ENCODE data around the gene TLCD2.
"Not testable (repeated sequence)": the region's sequence is repeated elsewhere in the genome, so short reads cannot be mapped to it uniquely, and the experiment has no call there.

Gene TLCD2

DNA sequence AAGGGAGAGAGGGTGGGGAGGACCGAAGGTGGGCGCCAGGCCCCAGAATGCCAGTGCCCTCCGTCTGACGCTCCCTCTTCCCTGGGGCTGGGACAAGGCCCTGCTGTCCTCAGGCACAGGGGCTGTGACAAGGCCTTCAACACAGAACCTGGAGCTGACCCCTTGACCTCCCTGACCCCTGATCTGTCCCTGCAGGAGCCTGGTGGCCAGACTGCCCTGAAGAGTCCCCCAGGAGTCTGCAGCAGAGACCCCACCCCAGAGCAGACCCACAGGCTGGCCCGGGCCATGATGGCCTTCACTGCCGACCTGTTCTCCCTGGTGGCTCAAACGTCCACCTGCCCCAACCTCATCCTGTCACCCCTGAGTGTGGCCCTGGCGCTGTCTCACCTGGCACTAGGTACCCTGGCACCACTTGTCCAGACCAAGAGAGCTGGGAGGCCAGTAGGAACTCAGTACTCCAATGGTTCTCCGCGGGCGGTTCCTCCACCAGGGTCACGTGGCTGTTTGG is 35.4 kb upstream of the TLCD2 start:
- Histone ChIP-seq H3K9me3 (ENCODE audit: control insufficient read depth, insufficient read depth, low read depth, low read length) (peaks cover 7% of the 10 kb centered on the region; the same call in 1 of the 2 replicates), H3K9ac (ENCODE audit: low read length) (no peak overlapping the region)

DNA sequence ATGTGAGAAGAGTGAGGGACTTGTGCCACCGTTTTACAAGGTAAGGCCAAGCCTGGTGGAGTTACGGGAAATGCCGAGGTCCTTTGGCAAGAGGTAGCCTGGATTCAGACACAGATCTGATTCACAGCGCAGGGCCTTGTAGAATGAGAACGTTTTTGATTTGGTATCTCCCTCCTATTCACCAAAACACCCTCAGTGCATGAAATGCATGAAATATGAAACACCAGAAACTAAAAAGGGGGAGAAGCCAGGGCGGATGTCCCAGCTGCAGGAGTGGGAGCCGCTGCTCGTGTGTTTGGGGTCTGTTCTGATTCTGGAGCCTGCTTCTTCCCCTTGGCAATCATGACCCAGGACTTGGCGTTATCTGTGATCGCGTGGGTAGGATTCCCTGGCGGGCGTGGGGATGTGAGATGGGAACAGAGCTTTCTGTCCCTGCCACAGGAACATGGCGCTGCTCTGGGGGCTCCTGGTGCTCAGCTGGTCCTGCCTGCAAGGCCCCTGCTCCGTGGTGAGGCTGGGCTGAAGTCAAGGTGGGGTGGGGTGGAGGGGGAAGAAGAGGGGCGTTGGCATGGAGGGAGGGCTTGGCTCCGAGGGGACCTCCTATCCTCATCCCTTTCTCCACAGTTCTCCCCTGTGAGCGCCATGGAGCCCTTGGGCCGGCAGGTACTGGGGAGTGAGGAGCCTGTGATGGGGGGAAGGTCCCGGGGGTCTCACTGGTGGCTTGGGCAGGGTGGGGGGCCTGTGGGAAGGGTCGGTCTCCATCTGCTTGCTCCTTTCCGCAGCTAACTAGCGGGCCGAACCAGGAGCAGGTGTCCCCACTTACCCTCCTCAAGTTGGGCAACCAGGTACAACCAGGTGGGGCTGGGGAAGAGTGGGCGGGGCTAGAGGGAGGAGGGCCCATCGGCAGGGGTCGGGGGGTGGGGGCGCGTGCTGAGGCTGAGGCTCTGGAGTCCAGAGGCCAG is 34.7 kb upstream of the TLCD2 start:
- Histone ChIP-seq H3K27me3 (ENCODE audit: control insufficient read depth, insufficient read depth, low read length) (no peaks in the 10 kb centered on the region; the same call in 1 of the 2 replicates), H3K9me3 (ENCODE audit: control insufficient read depth, insufficient read depth, low read depth, low read length) (peaks cover 7% of the 10 kb centered on the region; the same call in 1 of the 2 replicates), H3K4me3 (ENCODE audit: low read depth, low read length) (no peak overlapping the region), H3K27ac (ENCODE audit: low read depth, low read length) (no peak overlapping the region), H3K9ac (ENCODE audit: low read length) (no peak overlapping the region), H3K4me1 (ENCODE audit: control insufficient read depth, insufficient read depth, low read length) (peaks cover 8% of the 10 kb centered on the region; the same call in 1 of the 2 replicates), H3K36me3 (ENCODE audit: control insufficient read depth, insufficient read depth, low read length) (no peaks in the 10 kb centered on the region)

More for the DNA sequence above, 35.4 kb upstream of the TLCD2 start:
- Histone ChIP-seq H3K4me1 (ENCODE audit: control insufficient read depth, insufficient read depth, low read length) (peaks cover 8% of the 10 kb centered on the region; the same call in 1 of the 2 replicates), H3K36me3 (ENCODE audit: control insufficient read depth, insufficient read depth, low read length) (no peaks in the 10 kb centered on the region), H3K27ac (ENCODE audit: low read depth, low read length) (no peak overlapping the region), H3K4me3 (ENCODE audit: low read depth, low read length) (no peak overlapping the region), H3K27me3 (ENCODE audit: control insufficient read depth, insufficient read depth, low read length) (no peaks in the 10 kb centered on the region; the same call in 1 of the 2 replicates)

DNA sequence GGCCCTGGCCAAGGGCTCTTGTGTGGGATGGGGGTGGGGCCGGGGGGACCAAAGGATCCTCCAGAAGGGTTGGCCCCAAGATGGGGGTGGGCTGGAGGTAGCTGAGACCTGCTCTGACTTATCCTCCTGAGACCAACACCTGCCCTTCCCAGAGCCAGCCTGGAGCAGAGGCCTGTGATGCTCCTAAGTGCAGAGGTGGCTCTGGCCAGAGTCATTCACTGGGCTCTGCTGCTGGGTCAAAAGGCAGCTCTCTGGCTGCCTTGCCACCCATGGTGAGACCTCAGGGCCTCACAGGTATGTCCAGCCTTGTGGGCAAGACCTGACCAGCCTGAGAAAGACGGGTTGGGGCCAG is 32.9 kb upstream of the TLCD2 start:
- no peak overlapping the region for H3K27ac ChIP-seq (ENCODE audit: low read depth, low read length)

DNA sequence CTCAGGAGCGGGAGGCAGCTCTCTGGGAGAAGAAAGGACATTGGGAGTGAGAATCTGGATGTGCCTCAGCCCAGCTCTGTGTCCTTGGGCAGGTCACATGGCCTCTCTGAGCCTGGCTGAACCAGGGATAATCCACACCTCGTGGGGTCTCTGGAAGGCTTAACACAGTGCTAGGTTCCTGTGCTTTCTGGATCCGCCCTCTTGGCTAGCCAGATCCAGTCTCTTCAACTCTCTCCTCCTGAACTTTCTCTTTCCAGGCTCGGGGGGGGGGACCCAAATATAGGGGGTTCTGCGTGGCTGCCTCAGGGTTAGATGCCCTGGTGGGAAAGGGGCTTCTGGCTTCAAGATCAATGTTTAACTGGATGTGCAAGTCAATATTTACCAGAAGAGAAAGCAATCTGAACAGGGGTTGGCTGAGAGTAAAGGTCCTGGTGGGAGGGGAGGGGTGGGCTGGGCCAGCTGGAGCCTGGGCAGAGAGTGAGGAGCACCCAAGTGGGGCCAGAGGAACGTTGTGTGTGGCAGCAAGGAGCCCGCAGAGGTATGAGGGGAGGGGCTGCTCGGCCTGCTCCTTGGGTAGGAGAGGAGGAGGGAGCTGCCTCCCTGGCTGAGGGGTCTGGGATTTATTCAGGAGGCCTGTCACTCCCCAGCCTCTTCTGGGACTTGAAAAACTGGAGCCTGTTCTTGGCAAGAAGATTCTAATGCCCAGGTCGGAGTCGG is 32.4 kb upstream of the TLCD2 start, which contains the start of gene SERPINF2:
Gene SERPINF2, plus strand, starts transcription at position 501 of the 717 bp plus-strand sequence. CDS start 2,125 bp downstream, outside the sequence.
- Histone ChIP-seq H3K9me3 (ENCODE audit: control insufficient read depth, insufficient read depth, low read depth, low read length) (peaks cover 9% of the 10 kb centered on the region; the same call in 1 of the 2 replicates), H3K27ac (ENCODE audit: low read depth, low read length) (no peak within 1 kb of the TSS), H3K36me3 (ENCODE audit: control insufficient read depth, insufficient read depth, low read length) (peaks cover under 1% of the 10 kb centered on the region; the same call in 1 of the 2 replicates), H3K4me3 (ENCODE audit: low read depth, low read length) (no peak within 1 kb of the TSS), H3K4me1 (ENCODE audit: control insufficient read depth, insufficient read depth, low read length) (peaks cover 8% of the 10 kb centered on the region; the same call in 1 of the 2 replicates), H3K27me3 (ENCODE audit: control insufficient read depth, insufficient read depth, low read length) (no peaks in the 10 kb centered on the region; the same call in 1 of the 2 replicates), H3K9ac (ENCODE audit: low read length) (no peak within 1 kb of the TSS)

More for the DNA sequence above, 32.9 kb upstream of the TLCD2 start:
- no peak overlapping the region for H3K9ac ChIP-seq (ENCODE audit: low read length)
- peaks cover 9% of the 10 kb centered on the region; the same call in 1 of the 2 replicates for H3K9me3 ChIP-seq (ENCODE audit: control insufficient read depth, insufficient read depth, low read depth, low read length)
- H3K4me1 ChIP-seq (ENCODE audit: control insufficient read depth, insufficient read depth, low read length): peaks cover 8% of the 10 kb centered on the region; the same call in 1 of the 2 replicates
- H3K36me3 ChIP-seq (ENCODE audit: control insufficient read depth, insufficient read depth, low read length): no peaks in the 10 kb centered on the region
- H3K27me3 ChIP-seq (ENCODE audit: control insufficient read depth, insufficient read depth, low read length): no peaks in the 10 kb centered on the region; the same call in 1 of the 2 replicates
- H3K4me3 ChIP-seq (ENCODE audit: low read depth, low read length): no peak overlapping the region

DNA sequence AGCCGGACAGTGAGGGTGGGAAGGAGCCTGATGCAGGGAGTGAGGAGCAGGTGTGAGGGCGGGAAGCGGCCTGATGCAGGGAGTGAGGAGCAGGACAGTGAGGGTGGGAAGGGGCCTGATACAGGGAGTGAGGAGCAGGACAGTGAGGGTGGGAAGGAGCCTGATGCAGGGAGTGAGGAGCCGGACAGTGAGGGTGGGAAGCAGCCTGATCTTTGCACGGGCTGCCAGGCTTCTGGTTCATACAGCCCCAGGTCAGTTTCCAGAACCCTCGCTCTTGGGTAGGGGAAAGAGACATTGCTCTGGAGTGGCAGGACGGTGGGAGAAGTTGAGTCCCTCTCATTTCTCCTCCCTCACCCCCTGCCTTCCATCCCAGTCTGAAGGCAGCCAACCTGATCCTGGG is 31.7 kb upstream of the TLCD2 start:
- not testable (repeated sequence) for H3K4me1 ChIP-seq (ENCODE audit: control insufficient read depth, insufficient read depth, low read length); H3K36me3 ChIP-seq (ENCODE audit: control insufficient read depth, insufficient read depth, low read length); H3K27me3 ChIP-seq (ENCODE audit: control insufficient read depth, insufficient read depth, low read length); H3K9ac ChIP-seq (ENCODE audit: low read length); H3K27ac ChIP-seq (ENCODE audit: low read depth, low read length); H3K9me3 ChIP-seq (ENCODE audit: control insufficient read depth, insufficient read depth, low read depth, low read length); H3K4me3 ChIP-seq (ENCODE audit: low read depth, low read length)

DNA sequence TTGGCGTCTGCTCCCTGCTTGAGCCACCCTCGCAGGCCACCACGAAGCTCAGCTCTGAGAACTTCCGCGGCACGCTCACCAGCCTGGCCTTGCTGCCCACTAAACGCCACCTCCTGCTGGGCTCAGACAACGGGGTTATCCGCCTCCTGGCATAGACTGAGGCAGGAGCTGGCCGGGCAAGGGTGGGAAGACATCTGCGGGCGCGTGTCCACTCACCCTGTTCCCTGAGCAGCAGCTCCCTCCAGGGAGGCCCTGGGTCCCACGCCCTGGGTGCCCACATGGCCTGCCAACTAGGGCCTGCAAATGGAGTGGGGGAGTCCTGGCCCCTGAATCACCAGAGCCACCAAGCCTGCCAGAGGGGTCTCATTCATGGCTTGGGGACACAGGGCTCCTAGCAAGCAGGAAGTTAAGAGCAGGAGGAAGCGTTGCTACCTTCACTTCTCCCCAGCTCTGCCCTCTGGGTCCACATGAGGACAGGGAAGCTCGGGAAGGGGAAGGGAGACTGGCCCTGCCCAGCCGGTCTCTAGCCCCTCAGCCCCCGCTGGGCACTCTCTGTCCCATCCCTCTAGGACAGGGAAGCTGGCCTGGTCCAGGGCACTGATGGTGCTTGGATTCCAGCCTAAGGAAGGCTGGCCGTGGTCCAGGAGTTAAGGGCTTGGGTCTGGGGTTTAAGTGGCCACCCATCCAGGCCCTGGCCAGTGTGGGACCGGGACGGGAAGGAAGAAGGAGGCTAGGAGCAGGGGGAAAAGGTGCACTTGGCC is 27.5 kb upstream of the TLCD2 start:
- Histone ChIP-seq H3K9ac (ENCODE audit: low read length) (no peak overlapping the region), H3K27me3 (ENCODE audit: control insufficient read depth, insufficient read depth, low read length) (no peaks in the 10 kb centered on the region; the same call in 1 of the 2 replicates), H3K36me3 (ENCODE audit: control insufficient read depth, insufficient read depth, low read length) (peaks cover 6% of the 10 kb centered on the region), H3K27ac (ENCODE audit: low read depth, low read length) (no peak overlapping the region), H3K4me1 (ENCODE audit: control insufficient read depth, insufficient read depth, low read length) (peaks cover 9% of the 10 kb centered on the region; the same call in 1 of the 2 replicates), H3K9me3 (ENCODE audit: control insufficient read depth, insufficient read depth, low read depth, low read length) (peaks cover 9% of the 10 kb centered on the region; the same call in 1 of the 2 replicates), H3K4me3 (ENCODE audit: low read depth, low read length) (no peak overlapping the region)

DNA sequence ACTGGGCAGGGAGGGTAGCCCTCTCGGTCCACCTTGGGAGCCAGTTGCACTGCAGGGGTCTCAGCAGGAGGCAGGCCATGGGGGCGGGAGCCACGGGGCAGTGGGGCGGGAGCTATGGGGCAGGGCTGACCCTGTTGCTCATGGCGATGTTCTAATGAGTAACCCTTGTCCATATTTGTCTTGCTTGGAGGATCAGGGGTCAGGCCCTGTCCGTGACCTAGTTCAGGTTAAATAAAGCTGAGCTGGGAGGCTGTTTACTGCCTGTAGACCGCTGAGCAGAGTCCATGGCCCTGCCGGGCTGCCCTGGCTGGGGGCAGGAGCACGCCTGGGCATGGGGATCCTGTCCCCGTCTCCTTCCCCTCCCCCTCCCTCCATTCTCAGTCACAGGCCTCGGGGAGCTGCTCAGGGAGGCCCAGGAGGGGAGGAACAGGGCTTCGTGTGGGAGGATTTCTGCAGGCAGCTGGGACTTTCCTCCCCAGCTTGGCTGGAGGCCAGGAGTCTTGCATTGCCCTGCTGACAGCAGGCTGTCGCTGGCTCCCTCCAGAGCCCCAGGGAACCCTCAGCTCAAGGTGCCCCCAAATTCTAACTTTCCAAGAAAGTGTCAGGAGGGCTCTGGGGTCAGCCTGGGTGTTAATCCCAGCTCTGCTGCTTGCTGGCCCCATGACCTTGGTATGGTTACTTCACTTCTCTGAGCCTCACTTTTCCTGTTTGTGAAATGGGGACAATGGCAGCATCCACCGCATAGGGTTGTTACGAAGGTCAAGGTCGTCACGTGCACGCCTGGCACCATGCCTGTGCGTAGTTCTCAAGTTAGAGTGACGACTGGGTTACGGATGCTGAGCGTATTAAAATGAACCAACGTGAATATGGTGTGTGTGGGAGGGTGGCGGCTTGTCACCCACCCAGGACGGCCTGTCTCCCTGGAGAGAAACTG is 26.4 kb upstream of the TLCD2 start:
- Histone ChIP-seq H3K4me1 (ENCODE audit: control insufficient read depth, insufficient read depth, low read length) (peaks cover 9% of the 10 kb centered on the region; the same call in 1 of the 2 replicates), H3K9me3 (ENCODE audit: control insufficient read depth, insufficient read depth, low read depth, low read length) (peaks cover 4% of the 10 kb centered on the region; the same call in 1 of the 2 replicates), H3K9ac (ENCODE audit: low read length) (no peak overlapping the region), H3K27me3 (ENCODE audit: control insufficient read depth, insufficient read depth, low read length) (no peaks in the 10 kb centered on the region), H3K36me3 (ENCODE audit: control insufficient read depth, insufficient read depth, low read length) (peaks cover 6% of the 10 kb centered on the region), H3K27ac (ENCODE audit: low read depth, low read length) (no peak overlapping the region), H3K4me3 (ENCODE audit: low read depth, low read length) (no peak overlapping the region)

DNA sequence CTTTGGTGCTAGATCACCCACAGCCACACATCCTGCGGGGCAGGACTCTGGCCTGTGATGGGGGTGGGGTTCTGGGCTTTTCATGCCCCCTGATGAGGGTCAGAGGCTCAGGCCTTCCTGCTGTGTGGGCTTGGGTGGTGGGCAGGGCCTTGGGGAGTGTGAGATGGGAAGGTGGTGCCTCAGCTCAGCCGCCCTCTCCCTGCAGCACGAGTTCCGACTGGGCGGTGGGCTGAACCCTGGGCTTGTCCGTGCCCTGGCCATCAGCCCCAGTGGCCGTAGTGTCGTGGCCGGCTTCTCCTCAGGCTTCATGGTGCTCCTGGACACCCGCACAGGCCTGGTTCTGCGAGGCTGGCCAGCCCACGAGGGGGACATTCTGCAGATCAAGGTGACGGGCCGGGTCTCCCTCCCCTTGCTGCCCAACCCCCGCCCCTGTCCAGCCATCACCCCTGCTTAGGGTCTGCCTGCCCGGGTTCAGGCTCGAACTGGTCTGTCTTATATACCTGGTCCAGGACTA is 25.7 kb upstream of the TLCD2 start:
- Histone ChIP-seq H3K4me1 (ENCODE audit: control insufficient read depth, insufficient read depth, low read length) (peaks cover 9% of the 10 kb centered on the region; the same call in 1 of the 2 replicates), H3K36me3 (ENCODE audit: control insufficient read depth, insufficient read depth, low read length) (peaks cover 9% of the 10 kb centered on the region), H3K9me3 (ENCODE audit: control insufficient read depth, insufficient read depth, low read depth, low read length) (peaks cover 2% of the 10 kb centered on the region; the same call in 1 of the 2 replicates), H3K27ac (ENCODE audit: low read depth, low read length) (no peak overlapping the region), H3K9ac (ENCODE audit: low read length) (no peak overlapping the region), H3K4me3 (ENCODE audit: low read depth, low read length) (no peak overlapping the region), H3K27me3 (ENCODE audit: control insufficient read depth, insufficient read depth, low read length) (no peaks in the 10 kb centered on the region)

DNA sequence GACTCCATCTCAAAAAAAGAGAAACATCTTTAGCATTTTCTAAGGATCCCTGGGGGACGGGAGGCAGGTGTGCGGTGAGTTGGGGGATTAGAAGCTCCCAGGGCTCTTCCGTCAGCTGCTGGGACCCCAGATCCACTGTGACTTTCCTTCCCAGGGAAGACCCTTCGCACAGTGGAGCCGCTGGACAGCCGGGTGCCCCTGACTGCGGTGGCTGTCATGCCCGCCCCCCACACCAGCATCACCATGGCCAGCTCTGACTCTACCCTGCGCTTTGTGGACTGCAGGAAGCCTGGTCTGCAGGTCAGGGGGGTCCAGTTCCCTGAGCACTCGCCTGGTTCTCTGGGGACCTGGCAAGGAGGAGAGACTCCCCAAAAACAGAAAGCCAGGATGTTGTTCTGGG is 25.2 kb upstream of the TLCD2 start:
- no peak overlapping the region for H3K27ac ChIP-seq (ENCODE audit: low read depth, low read length)
- H3K9me3 ChIP-seq (ENCODE audit: control insufficient read depth, insufficient read depth, low read depth, low read length): peaks cover 2% of the 10 kb centered on the region; the same call in 1 of the 2 replicates
- no peaks in the 10 kb centered on the region for H3K27me3 ChIP-seq (ENCODE audit: control insufficient read depth, insufficient read depth, low read length)
- peaks cover 9% of the 10 kb centered on the region; the same call in 1 of the 2 replicates for H3K4me1 ChIP-seq (ENCODE audit: control insufficient read depth, insufficient read depth, low read length)
- no peak overlapping the region for H3K9ac ChIP-seq (ENCODE audit: low read length)
- no peak overlapping the region for H3K4me3 ChIP-seq (ENCODE audit: low read depth, low read length)
- H3K36me3 ChIP-seq (ENCODE audit: control insufficient read depth, insufficient read depth, low read length): peaks cover 9% of the 10 kb centered on the region
